GM19397 (cell line): ENCODE results near the gene KISS1.

ENCODE experiments used
- ATAC-seq: cut with Tn5 transposase; IDR thresholded peaks from one replicate; pipeline ENCODE4 v1.9.1; 2021; ENCODE audit warnings: mild to moderate bottlenecking, moderate library complexity; ENCODE audit not compliant: unreplicated experiment

KISS1 gene

DNA sequence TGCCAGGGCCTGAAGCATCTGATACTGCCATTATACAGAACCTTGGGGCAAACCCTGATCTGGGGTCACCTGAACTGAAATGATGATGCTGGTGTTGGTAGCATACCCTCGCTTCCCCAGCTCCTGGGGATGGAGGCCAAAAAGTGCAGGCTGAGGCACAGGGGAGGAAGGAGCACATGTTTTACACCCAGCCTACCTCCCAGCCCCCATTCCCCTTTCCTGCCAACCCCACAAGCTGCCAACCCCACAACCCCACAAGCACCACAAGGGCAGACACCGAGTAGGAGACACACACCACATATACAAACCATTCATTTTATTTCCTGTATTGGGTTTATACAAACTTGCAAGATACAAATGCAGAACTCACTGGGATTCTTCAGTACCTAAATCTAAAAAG, 22.3 kb upstream of the KISS1 start:
- ATAC-seq: no peak

- no peak for ATAC-seq
Measured at GRCh38 chr1:204217648-204218000, 21.3 kb upstream of the KISS1 start.

- ATAC-seq: no peak
Measured at GRCh38 chr1:204216880-204217647, 20.8 kb upstream of the KISS1 start.

- ATAC-seq: no peak
Measured at GRCh38 chr1:204216236-204216635, 19.9 kb upstream of the KISS1 start.

GRCh38 chr1:204213668-204214662, 17.7 kb upstream of the KISS1 start, which contains the start of gene GOLT1A:
GOLT1A (minus strand) TSS chr1:204213988; CDS start chr1:204213906, 82 bp downstream.
- ATAC-seq: peak; percentile 72

DNA sequence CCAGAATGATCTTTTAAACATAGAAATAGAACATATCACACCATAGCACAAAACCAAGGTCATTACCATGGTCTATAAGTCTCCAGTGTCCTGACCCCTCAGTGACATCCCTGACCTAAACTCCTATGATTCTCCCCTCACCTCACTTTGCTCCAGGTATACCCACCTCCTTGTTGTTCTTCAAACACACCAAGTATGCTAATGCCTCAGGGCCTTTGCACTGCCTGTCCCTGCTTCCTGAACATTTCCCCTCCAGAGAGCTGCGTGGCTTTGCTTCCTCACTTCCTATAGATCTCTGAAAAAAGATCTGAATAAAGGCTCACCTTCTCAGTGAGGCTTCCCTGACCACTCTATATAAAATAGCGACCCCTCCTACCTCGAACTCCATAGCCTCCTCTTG, 16.4 kb upstream of the KISS1 start:
- ATAC-seq: no peak

DNA sequence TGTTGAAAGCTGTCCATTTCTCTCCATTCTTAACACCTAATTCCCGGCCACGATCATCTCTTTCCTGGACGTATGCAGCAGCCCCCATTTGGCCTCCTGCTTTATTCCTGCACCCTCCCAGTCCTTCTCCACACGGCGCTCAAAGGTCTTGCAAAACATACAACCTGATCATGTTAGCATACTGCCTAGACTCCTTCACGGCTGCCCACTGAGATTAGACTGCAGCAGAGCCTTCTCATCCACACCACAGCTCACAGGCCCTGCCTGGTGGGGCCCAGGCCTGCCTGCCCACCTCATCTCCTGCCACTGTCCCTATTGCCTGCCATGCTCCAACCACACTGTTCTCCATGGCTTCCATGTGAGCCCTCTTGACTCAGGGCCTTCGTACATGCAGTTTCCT, 14.8 kb upstream of the KISS1 start:
- ATAC-seq: no peak

DNA sequence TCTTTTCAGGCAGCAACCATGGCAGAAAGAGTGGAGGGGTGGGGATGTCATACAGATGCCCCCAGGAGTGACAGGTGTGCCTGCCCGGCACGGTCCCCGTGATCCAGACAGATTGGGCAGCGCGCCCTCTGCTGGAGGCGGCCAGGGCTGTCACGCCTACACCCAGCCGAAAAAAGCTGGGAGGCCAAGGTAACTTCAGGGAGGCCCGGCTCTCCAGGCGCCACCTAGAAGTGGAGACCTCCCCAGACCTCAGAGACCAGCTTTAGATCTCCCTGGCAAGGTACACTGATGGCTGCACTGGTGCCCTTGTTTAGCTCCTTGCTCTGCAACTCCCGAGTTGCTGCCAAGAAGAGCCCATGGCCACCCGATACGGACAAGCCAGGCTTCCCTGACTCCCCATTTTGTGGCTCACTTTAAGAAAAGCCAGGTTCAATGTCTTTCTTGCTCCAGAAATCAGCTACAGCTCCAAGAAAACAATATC, 10.9 kb upstream of the KISS1 start:
- no peak for ATAC-seq

GRCh38 chr1:204206121-204206520, 9.8 kb upstream of the KISS1 start:
- ATAC-seq: no peak

DNA sequence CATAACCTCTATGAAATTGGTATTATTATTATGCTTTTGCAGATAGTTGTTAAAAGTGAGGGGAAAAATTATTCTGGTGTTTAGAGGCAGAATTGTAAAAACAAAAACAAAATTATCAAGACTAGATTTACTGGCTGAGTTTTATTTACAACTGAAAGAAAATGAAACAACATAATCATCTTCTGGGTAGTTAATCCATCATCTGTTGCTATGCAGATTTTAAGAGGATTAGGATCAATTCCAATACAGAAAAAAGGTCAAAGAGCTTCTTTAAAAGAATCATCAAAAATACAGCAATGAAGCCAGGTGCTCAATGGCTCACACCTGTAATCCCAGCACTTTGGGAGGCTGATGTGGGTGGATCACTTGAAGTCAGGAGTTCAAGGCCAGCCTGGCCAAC, 9.2 kb upstream of the KISS1 start:
- ATAC-seq: no peak

GRCh38 chr1:204204944-204205343, 8.7 kb upstream of the KISS1 start:
- ATAC-seq: no peak

DNA sequence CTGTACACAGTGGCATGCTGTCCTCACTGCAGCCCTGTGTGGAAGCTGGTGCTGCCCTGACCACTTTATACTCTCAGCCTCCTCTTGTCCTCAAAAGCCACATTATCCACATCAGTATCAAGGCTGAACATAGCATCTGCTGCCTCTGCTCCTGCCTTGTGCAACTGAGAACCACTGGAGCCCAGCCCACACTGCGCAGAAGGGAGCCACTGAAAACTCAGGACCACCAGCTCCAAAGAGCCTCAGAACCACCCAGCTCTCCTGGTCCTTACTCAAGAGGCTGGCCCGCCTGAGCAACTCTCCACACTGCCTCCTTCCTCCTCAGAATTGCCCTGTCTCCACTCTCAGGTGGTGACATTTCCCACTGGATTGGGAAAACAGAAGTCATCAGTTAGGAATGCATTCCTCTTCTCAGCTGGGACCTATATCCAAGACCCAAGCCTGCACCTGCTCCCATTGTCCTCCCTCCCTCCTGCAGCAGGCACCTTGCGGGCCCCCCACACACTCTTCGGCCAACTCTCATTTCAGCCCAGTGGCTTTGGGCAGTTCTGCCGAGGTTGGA, 7.0 kb upstream of the KISS1 start:
- no peak for ATAC-seq

DNA sequence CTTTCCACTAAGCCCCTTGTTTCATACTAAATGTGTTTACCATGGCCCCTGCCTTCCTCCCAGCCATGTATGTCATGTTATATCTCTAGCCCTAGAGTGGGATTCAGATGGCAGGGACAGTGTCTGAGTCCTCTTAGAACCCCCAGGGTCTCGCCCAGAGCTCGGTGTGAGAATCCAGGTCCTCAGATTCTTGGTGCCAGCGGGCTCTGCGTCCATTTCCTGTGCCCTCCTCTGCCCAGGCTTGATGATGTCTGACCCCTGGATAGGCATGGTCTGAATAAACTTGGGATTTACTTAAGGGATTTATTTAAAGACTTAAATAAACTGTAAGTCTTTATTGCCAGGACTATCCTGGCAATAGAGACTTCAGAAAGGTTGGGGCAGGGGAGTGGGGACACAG, 6.2 kb upstream of the KISS1 start:
- ATAC-seq: no peak

- ATAC-seq: no peak
Measured at GRCh38 chr1:204201348-204202040, 5.2 kb upstream of the KISS1 start.

DNA sequence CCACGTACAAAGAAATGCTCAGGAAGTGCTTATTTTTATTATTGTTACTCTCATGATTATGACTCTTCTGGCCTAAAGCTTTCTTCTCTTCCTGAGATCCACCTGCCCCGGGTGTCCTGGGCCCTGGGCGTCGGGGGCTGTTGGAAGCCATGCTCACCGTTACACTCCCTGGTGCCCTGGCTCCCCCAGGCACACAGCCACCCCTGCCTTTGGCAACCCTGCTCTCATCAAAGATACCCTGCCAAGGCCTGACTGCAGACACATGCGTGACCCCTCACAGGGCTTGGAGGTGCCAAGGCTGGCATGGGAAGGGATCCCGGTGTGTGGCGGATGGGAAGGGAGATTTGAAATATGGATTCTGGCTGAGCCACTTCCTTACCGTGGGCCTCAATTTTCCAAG, 3.3 kb upstream of the KISS1 start:
- no peak for ATAC-seq

DNA sequence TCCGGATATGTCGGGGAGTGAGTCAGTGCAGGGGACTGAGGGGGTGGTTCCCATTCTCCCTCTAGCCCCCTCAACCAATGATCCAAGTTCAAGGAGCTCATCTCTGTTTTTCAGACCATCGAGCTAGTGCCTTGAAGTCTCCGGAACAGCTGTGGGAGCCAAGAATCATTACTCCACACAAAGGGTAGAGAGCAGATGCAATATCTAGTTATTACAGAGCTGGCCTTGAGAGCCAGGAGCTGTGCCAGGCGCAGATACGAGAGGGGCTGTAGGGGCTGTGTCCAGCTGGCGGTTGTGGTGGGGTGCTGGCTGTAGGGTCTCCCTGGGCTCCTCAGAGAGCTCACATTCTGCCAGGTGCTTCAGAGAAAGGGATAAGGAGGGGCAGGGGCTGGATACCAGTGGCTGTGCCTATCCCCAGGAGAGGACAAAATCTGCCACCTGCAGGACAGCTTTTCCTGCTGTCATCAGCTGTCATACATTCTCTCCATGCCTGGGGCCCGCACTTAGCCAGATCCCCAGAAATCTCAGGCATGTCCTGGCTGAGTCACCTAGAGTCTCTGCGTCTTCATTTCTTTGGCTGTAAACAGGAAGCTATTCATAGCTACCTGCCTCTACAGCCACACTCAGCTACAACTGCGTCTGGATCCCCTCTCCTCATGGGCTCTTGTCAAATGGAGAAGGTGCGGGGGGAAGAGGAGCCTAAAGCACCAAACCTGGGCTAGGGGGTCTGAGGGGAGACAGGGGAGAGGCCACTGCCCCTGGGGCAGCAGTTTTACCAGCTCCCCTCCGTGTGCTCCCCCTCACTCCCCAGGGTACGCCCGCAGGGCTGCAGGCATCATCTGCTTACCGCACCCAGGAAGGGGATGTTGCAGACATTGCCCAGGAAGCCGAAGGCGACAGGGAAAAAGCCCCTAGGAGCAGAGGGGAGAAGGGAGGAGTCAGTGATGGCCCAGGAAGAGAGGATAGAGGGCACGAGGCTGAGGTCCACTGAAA, 2.4 kb upstream of the KISS1 start:
- no peak for ATAC-seq

- no peak for ATAC-seq
Measured at GRCh38 chr1:204197068-204197467, 777 bp upstream of the KISS1 start.

DNA sequence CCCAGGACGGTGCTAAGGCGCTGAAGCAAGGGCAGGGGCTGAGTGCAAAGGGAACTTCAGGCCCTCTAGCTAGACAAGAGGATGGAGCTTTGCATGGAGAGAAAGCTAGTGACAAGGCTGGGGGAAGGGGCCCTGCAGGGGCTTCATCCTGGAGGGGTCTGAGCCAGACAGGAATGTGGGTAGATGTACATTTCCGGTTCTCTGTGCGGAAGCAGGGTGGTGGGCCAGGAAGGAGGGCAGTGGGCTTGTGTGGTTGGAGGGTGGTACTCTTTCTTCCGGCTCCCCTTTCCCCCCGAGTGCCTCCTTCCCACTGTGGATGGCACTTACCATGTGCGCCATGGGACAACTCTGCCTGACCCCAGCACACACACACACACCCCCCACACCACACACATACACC, 1.5 kb downstream of the KISS1 start:
- ATAC-seq: no peak

- no peak for ATAC-seq
Measured at GRCh38 chr1:204194080-204194479, 2.2 kb downstream of the KISS1 start.
